Thoracic aorta (tissue), 2 donors: ENCODE results near the gene SCRT2. TPM values are rescaled to one million over a fixed set of nuclear protein-coding genes. Genes with fewer than 3 reads are reported as not detected.

ENCODE experiments used
- ATAC-seq: fragments of 150-250 bp; one replicate; pipeline ENCODE4 v1.8.0; 2017; ENCODE audit warnings: low read depth; ENCODE audit not compliant: insufficient number of reproducible peaks, low FRiP score
- DNase-seq: peaks from one replicate; pipeline ENCODE4 v3.0.0-alpha.2; 2020; ENCODE audit warnings: low spot score
- H3K27ac ChIP-seq, 2 donors: fragments of 200-600 bp; sonication (generic); 1 replicate in 1 of 2; 2 replicates in 1 of 2; pipeline ENCODE4 v1.5.1; 2016; ENCODE audit warnings: mild to moderate bottlenecking in 2 of 2, moderate library complexity in 2 of 2
- H3K27me3 ChIP-seq: fragments of 200-600 bp; sonication (generic); replicated peaks from 2 replicates; pipeline ENCODE4 v1.6.0; 2016; ENCODE audit warnings: mild to moderate bottlenecking; ENCODE audit not compliant: insufficient read depth
- H3K36me3 ChIP-seq: fragments of 200-600 bp; sonication (generic); one replicate; pipeline ENCODE4 v1.5.1; 2016
- H3K4me1 ChIP-seq, 2 donors: fragments of 200-600 bp; sonication (generic); 1 replicate in 1 of 2; 2 replicates in 1 of 2; pipeline versions ENCODE4 v1.5.1 to v1.6.0; 2016; ENCODE audit warnings: low read depth in 2 of 2, mild to moderate bottlenecking in 1 of 2; ENCODE audit not compliant: control insufficient read depth in 1 of 2
- H3K4me3 ChIP-seq: fragments of 200-600 bp; sonication (generic); 2 replicates; pipeline ENCODE4 v1.5.1; 2016; ENCODE audit warnings: mild to moderate bottlenecking
- H3K9me3 ChIP-seq: fragments of 200-600 bp; sonication (generic); 2 replicates; pipeline ENCODE4 v1.5.1; 2016
- CTCF ChIP-seq: fragments of 200-600 bp; sonication (generic); IDR thresholded peaks from one replicate; pipeline ENCODE4 v1.5.1; 2019; ENCODE audit warnings: antibody characterized with exemption
- total RNA-seq, 2 donors: library from RNA; depleted of rRNA; stranded (reverse); fragments of >200 nt; gene quantifications; one replicate each; pipeline versions ENCODE4 v1.1.0 to v1.2.3, GENCODE V29; 2016

Gene SCRT2
- total RNA-seq, 2 donors from 2014 or later = not detected

- Histone ChIP-seq H3K4me3 (no peak overlapping the region), H3K4me1 (no peaks in the 10 kb centered on the region), H3K36me3 (no peaks in the 10 kb centered on the region), H3K9me3 (no peaks in the 10 kb centered on the region), H3K27ac (no peak overlapping the region), H3K27me3 (no peaks in the 10 kb centered on the region)
- ATAC-seq (no peak), DNase-seq (no peak)
- TF ChIP-seq CTCF = no peak
Measured at GRCh38 chr20:688809-689212, 13.2 kb upstream of the SCRT2 start.

DNA sequence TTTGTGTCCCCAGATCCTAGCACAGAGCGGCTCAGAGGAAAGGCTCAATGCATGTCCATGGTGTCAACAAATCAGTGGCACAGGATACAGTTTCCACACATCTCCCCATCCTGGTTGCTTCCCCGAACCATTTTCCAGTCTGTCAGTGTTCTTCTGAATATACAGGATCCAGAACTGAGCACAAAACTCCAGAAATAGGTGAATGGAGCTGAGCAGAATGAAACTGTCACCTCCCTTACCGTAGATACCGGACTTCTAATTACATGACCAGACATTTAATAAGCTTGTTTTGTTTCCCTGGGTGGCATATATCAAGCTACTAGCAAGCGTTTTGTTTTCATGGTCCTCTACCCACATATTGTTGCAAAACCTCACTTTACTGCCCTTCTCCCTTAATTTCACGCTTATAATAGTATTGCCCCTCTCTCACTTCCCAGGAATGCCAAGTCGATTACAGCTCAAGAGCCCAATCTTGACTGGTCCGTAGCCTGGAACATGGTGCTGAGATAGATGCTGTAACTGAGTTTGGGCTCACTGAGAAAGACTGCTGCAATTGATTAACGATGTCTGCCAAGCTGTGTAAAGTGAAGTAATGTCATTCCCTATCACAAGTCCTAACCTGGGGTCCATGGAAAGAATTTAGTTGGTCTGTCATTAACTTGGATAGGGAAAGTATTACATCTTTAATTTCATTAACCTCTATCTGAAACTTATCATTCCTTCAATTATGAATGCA, 12.0 kb upstream of the SCRT2 start:
- Histone ChIP-seq H3K27ac (no peak overlapping the region), H3K4me1 (no peaks in the 10 kb centered on the region), H3K36me3 (no peaks in the 10 kb centered on the region), H3K27me3 (no peaks in the 10 kb centered on the region), H3K4me3 (no peak overlapping the region), H3K9me3 (no peaks in the 10 kb centered on the region)
- TF ChIP-seq CTCF = no peak
- ATAC-seq (no peak), DNase-seq (no peak)

GRCh38 chr20:684676-685319, 9.2 kb upstream of the SCRT2 start:
- DNase-seq (no peak), ATAC-seq (no peak)
- no peak for TF ChIP-seq CTCF
- no peaks in the 10 kb centered on the region for H3K9me3 ChIP-seq
- no peaks in the 10 kb centered on the region for H3K4me1 ChIP-seq
- H3K36me3 ChIP-seq = no peaks in the 10 kb centered on the region
- no peaks in the 10 kb centered on the region for H3K27me3 ChIP-seq
- no peak overlapping the region for H3K4me3 ChIP-seq
- H3K27ac ChIP-seq = no peak overlapping the region

- DNase-seq (no peak), ATAC-seq (no peak)
- Histone ChIP-seq H3K4me3 (no peak overlapping the region), H3K36me3 (no peaks in the 10 kb centered on the region), H3K27ac (no peak overlapping the region), H3K9me3 (no peaks in the 10 kb centered on the region), H3K27me3 (no peaks in the 10 kb centered on the region), H3K4me1 (no peaks in the 10 kb centered on the region)
- TF ChIP-seq CTCF = no peak
Measured at GRCh38 chr20:682123-682522, 6.5 kb upstream of the SCRT2 start.

DNA sequence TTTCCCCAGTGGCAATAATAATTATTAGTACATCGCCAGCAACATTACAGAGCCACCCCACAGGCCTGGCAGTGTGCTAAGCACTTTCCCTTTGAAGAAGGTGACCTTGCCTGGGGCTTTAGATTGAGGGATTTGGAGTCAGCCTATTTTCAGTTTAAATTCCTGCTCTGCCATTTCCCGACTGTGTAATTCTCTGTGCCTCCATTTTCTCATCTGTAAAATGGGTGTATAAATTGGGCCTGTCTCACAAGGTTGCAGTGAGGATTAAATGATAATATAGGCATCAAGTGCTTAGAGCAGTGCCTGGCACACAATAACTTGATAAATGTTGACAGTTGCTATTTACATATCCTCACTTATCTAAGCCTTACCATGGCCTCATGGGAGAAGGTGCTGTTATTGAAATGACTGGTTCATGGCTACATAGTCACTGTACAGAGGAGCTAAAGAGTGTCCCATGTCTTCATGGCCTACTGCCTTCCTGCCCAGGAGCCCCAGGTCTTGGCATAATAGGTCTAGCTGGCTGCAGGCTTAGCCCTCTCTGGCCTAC, 5.1 kb upstream of the SCRT2 start:
- DNase-seq (no peak), ATAC-seq (no peak)
- H3K4me1 ChIP-seq = peaks cover 7 to 8% of the 10 kb centered on the region in 2 donors
- H3K27ac ChIP-seq = no peak overlapping the region
- no peaks in the 10 kb centered on the region for H3K27me3 ChIP-seq
- no peak for TF ChIP-seq CTCF
- no peaks in the 10 kb centered on the region for H3K36me3 ChIP-seq
- H3K9me3 ChIP-seq = no peaks in the 10 kb centered on the region
- H3K4me3 ChIP-seq = no peak overlapping the region
